GM12865 (cell line): ENCODE results near the gene SMURF2.

Experiments
- DNase-seq: peaks from one replicate; pipeline ENCODE4 v3.0.0; 2010; ENCODE audit warnings: low read depth
- H3K4me3 ChIP-seq: 2 replicates; pipeline ENCODE4 v1.5.1; 2011; ENCODE audit warnings: mild to moderate bottlenecking, low read depth, low read length, control low read depth
- CTCF ChIP-seq: IDR thresholded peaks from 2 replicates; pipeline ENCODE4 v1.5.1; 2011; ENCODE audit warnings: low read length, control low read depth, low read depth, inconsistent platforms; ENCODE audit not compliant: insufficient read depth; ENCODE audit errors: missing control alignments

SMURF2 gene

DNA sequence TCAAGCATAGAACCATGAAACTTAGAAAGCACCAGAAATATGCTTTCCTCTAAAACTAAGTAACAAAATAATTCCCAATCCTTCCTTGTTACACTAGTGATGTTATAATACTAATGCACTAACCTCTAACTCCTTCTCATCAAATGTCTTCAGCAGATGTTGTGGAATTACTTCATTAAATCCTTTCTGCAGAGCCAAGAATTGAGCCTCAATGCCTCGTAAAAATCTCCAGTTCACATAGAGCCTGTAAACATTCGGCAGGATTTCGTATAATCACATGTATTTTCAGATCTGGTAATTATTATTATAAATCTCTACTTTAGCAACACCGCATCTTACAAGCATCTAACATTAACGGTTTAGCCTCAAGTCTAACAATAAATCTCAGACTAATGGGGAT, 110.6 kb downstream of the SMURF2 start:
- TF ChIP-seq CTCF: no peak
- DNase-seq: no peak
- no peak overlapping the region for H3K4me3 ChIP-seq

DNA sequence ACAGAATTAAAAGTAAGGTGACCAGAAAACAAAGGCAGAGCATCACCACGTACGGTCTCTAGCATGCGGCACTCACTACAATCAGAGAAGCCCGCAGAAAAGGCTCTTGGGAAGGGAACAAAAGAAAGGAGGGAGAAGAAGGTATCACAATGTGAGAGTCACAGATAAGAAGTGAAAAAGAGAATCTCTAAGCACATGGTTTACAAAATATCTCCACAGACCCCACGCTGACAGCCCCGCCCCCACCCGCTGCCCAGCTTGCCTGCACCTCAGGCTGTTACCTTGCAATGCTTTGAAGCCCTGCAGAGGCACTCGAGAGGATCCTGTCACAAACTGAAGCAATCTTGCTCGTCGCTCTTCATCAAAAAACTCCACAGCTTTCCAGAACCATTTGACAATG, 114.8 kb downstream of the SMURF2 start:
- TF ChIP-seq CTCF: no peak
- no peak for DNase-seq

DNA sequence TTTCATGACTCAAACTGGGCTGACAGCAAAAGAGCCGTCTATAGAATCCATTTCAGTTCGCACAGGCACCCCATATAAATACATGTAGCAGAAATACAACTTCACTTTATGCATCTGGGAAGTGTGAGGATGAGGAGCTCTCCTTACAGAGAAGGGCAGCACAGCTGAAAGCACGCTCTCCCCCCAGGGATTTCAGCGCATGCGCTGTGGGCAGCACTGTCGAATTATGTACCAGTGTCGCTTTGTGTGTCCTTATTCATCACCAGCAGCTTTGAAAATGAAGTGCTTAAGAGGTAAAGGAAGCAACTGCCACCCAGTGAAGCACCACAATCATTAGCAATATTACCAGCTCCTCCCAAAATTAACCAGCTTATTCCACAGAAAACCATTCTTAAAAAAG, 115.4 kb downstream of the SMURF2 start:
- no peak overlapping the region for H3K4me3 ChIP-seq
- no peak for TF ChIP-seq CTCF
- DNase-seq: no peak

More for the DNA sequence above, 114.8 kb downstream of the SMURF2 start:
- no peak overlapping the region for H3K4me3 ChIP-seq

- H3K4me3 ChIP-seq: no peak overlapping the region
Observed at GRCh38 chr17:64544742-64545141, 117.4 kb downstream of the SMURF2 start.

DNA sequence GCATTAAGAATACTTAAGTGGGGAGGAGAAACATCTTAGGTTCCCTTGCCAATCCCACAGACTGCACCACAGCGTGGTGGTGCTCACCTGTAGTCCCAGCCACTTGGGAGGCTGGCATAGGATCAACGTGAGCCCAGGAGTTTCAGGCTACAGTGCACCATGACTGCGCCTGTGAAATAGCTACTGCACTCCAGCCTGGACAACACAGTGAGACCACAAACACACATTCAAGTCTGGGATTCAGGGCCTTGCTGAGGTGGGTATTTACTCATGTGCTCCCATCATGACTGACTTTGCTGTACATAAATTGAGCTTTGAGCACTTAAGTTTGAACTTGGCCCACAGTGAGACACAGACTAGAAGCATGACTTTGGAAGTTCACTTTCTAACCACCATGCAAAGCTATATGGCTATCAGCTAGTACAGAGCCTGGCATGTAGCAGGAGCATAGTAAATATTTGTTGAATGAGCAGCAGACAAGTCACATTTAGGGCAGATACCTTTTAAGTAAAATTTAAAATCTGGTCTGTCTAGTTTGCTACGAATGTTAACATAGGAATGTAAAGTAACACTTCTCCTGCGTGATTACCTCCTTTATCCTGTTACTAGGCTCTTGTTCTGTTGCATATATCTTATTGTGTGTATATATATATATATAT, 121.9 kb downstream of the SMURF2 start:
- H3K4me3 ChIP-seq: no peak overlapping the region
- TF ChIP-seq CTCF: no peak
- no peak for DNase-seq

More at GRCh38 chr17:64544742-64545141, 117.4 kb downstream of the SMURF2 start:
- TF ChIP-seq CTCF: no peak
- DNase-seq: no peak

DNA sequence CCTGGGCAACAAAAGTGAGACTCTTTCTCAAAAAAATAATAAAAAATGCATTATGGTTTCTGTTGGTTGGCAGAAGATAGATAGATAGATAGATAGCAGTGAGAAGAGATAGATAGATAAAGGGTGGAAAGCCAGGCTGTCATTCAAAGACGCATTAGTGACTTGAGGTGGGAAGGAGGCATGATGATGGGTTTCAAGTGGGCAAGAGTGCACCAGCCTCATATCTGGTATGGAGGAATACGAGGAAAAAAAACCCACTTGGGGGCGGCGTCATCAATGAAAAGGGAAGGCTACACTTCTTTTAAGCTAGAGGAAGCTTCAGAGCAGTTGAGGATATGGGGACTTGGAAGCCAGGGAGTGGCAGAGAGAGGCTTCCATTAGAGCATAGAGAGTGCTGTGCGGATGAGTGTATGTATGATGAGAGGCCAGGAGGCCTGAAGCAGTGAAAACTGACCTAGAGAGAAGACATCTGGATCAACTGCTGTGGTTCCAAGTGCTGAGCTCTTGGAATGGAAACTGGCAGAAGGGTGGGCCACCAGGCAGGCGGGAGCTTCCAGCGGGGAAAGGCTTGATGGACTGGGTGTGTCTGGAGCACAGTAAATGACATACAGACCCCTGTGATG, 123.5 kb downstream of the SMURF2 start:
- TF ChIP-seq CTCF: no peak
- no peak overlapping the region for H3K4me3 ChIP-seq
- DNase-seq: no peak

DNA sequence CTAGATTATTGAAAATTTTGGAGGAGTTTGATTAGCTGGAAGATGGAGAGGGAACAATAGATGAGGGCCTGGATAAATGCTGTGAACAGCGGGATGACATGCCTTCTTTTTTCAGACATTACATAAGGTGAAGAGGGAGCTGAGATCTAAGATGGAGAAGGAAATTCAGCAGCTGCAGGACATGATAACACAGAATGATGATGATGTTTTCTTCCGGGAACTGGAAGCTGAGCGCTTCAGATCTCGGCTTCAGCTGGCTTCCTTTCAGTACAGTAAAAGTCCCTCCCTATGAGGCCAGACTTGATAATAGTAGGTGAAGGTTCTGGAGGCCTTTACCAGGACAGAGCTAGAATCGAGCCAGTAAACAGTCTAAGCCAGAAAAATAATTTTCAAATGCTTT, 124.6 kb downstream of the SMURF2 start:
- H3K4me3 ChIP-seq: no peak overlapping the region
- no peak for TF ChIP-seq CTCF
- no peak for DNase-seq
